Effector CD8-positive, alpha-beta T cell (primary cell): ENCODE results near the gene KCNJ14.
A peak's percentile ranks its signal among the peaks of the same experiment; 100 is the strongest.

Experiments
- DNase-seq: peaks from one replicate; lab custom pipeline; 2025; lab: John Stamatoyannopoulos, UW

Gene KCNJ14

DNA sequence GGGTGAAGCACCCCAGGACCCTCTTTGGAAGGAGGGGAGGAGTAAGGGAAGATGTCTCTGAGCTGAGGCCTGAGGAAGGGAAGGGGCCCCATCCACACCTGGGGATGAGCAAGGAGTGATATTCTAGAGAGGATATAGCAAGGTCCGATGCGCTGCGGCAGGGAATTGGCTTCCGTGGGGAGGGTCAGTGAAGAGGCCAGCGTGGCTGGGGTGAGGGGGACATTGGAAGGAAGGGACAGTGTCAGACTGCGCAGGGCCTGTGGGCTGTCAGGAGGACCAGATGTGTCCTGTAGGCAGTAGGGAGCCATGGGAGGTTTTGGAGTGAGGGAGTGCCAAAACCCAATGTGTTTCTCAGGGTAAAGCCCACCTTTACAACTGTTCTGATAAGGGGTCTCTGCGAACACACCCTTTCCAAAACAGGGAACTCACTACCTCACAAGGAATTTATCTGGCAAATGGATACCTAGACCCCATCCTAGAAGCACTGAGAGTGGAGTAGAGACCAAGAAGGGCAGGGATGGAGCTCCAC, 52.6 kb downstream of the KCNJ14 start:
- DNase-seq, result no peak

DNA sequence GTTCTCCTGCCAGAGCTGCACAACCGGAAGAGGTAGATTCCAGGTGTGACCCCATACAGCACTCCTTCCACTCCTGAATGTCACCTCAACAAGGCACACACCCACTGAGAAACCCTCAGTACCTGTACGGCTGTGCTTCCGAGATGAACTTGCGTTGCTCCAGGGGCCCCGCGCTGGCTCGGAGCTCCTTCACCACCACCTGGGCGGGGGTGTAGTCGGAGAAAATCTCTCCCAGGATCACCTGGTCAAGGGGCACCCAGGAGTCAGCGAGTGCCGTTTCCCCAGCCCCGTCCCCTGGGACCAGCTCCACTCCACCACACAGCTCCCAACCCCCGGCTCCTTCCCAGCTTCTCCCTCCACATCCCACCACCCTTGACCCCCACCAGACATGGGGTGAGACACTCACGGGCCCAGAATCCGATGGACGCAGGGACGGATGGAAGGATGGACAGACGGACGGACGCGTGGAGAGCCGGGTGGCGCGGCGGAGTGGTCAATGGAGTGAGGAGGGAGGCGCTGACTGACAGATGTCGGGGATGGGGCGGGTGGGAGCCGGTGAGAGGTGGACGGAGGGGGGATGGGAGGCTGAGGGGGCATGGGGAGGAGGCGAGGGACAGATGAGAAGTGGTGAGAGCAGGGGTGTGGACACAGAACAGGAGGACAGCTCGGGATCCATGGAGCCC, 53.5 kb downstream of the KCNJ14 start:
- DNase-seq, result no peak

DNA sequence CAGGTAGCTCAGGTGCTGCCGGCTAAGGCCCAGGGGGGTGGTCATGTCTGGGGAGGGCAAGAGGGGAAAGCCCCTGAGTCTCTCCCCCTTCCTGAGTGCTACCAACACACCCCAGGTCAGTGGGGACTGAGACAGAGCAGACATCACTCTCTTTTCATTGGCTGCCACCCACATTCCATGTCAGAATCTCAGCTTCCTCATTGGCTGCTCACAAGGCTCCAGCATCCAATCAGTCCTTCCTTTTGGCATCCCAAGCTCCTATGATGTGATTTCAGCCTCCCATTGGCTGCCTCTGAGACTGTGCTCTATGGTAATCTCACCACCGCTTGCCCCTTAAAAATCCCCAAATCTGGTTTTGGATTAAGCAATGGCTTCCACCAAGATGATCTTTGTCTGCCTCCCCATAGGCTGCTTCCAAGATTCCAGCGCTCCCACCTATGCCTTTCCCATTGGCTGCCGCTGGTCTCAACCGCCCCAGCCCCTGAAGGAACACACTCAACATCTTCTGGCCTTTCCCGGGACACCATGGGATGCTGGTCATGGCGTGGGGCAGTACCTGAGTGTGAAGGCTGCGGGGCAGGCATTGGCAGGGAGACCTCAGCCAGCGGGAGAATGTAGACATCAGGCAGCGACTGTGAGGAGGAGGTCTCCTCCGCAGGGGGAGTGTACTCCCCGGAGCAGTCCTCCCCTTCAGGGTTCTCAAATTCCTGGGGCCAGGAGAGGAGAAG, 54.3 kb downstream of the KCNJ14 start:
- DNase-seq, result no peak

DNA sequence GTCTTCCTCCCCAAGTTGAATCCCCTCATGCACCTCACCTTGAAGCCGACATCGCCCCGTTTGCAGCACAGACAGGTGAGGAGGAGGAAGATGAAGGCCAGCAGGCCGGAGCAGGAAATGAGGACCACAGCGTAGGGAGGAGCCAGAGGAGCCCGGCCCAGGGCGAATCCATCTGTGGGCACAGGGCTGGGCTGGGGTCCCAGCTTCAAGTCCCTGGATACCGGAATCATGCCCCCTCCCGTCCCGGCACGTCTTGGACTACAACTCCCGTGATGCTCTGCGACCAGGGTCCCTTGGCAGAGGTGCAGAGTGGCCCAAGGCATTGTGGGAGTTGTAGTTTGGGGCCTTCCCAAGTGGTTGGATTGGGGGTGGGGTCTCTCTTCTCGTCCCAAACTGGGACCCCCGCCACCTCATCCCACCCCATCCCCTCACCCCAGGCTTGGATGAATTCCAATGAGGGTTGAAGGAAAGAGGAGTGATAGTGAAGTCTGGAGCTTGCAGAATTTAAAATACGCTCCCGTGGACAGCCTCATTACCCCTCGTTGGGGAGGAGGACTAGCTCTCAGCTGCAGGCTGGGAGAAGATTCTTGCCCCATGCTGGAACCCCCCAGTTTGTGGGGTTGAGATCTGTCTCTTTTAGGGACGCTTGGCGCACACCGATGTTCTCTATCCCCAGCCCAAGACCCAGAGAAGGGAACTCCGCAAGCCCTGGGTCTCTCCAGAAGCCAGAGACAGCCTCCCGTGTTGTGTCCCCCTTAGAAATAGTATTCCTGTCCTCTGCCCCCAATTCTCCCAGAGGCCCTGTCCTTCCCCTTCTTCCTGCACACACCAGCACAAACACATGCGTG, 55.3 kb downstream of the KCNJ14 start:
- peak; percentile 70 for DNase-seq

DNA sequence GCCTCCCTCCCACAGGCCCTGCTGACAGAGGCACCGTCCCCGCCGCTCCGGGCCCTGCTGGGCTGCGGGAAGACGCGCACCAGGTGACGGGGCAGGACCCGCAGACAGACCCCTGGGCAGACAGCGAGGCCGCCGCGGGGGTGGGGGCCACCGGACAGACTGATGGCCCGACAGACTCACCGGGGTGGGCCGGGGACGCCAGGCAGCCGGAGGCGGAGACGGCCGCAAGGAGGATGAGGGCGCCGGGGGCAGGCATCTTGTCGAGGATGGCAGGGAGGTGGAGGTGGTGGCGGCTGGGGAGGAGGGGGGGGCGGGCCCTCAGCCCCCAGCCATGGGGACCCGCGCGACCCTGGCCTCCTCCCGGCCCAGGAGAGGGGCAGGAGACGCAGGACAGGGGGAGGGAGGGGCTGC, 56.0 kb downstream of the KCNJ14 start:
- no peak for DNase-seq

DNA sequence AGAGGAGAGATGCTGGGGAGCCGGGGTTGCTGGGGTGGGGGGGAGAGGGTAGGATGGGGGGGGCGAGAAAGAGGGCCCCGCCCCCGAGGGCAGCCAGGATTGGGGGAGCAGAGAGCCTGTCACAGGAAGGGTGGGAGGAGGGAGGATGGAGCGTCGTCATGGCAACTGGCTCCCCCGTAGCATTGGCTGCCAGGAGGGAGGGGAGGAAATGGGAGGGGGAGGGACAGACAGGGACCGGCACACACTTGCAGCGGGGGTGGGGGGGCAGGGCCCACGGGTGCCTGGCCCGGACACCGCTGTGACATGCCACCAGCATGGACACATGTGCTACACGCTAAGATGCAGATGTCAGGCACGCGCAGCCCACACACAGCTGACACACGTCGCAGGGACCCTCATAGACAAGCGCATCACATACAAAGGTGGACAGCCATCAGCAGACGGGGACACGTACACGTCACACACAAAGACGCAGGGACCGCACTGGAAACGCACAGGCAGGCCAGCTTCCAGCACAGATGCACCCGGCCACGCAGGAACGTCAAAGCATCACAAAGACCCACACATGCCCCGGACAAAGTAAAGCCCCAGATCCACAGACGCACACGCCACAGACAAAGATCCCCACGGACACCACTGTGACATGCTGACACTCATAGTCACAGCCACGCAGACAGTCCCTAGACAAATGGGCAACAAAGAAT, 56.6 kb downstream of the KCNJ14 start, which contains the start of gene LMTK3:
Gene LMTK3, minus strand, starts transcription at position 36 of the 704 bp plus-strand sequence. CDS start 259 bp downstream, outside the sequence.
- peak; percentile 81 for DNase-seq

DNA sequence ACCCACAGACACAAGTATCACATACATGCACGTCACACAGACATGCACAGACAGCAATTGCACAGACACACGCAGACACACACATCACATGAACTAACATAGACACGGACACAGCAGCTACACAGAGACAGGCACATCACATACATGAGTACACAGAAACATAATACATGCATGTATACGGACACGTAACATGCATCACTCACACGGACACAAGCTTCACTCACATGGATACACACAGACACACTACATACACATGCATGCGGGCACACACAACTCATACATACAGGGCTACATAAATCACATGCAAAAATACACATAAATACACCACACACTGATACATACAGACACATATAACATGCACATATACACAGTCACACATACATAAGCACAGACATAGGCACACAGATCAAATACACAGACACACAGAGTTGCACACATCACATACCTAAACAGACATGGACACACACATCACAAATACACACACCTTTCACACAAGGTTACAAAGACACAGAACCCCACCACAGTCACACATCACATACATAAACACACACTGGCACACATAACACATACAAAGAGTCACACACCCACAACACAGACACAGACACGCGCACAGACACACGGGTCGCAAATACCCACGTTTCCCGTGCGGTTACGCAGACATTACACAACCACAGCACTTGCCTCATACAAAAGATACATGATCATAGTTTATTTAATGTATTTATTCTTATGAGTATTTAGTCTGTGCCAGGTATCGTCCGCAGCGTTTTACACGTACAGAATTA, 57.3 kb downstream of the KCNJ14 start:
- no peak for DNase-seq

DNA sequence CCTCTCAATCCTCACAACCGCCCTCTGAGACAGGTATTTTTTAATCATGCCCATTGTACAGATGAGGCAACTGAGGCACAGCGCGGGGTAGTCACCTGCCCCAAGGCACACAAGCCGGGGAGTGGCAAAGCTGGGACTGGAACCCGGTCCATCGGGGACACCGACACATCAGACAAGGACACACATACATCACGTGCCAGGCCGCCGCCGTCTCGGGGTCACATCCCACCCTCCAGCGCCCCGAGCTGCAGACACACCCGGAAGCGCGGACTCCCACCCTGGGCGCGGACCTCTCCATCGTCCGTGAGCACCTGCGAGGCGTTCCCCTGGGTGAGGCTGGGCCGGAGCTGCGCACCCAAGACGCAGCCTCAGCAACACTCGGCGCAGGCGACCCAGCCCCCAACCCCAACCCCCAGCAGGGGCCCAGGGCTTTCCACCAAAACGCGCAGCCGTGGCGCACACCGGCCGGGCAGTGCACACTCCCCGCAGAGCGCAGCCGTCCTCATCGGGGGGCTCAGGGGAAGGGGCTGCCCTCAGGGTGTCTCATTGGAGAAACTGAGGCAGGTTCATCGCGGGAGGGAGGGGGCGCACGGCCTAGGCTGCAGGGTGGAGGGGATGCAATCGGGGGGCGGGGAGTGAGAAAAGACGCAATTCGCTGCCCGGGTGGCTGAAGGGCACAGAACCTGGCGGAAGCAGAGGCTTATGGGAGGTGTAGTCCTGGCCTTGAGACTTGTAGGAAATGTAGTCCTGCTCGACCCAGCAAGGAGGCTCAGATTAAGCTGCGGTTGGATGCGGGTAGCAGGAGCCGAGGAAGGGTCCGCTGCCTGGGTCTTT, 58.1 kb downstream of the KCNJ14 start:
- peak; percentile 49 for DNase-seq

DNA sequence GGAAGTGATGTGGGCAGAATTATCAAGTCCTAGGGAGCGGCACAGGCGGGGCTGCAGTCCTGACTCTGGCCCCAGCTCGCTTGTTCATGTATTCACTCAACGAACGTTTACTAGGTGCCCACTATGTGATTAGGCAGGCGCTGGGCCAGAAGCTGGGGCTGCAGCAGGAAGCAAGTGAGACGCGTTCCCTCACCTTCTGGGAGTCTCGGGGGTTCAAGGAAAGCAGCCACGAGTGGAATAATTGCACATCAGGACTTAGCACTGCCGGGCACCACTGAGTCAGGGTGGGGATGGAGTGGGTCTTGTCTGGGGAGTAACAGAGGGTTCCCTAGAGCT, 58.7 kb downstream of the KCNJ14 start:
- no peak for DNase-seq

DNA sequence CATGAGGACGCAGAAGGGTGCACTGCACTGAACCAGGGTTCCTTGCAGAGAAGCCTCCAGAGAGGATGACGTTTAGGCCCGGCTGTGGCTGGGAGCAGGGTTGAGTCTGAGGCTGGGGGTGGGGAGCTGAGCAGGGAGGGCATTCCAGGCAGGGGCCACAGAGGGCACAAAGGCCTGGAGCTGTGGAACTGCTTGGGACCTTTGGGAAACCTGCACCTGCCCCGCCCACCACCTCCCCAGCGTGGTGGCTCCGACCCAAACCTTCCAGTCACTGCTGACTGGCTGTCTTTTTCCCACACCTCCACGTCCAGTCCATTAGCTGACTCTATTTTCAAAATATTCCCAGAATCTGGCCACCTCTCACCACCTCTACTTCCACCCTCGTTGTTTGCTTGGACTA, 61.2 kb downstream of the KCNJ14 start:
- DNase-seq, result no peak
